ENCODE results near the gene AP3B2. TPM values are rescaled to one million over a fixed set of nuclear protein-coding genes. Genes with fewer than 3 reads are reported as not detected.

AP3B2 gene
- total and polyA plus RNA-seq, 4 donors, result 0.94 to 2.2 (median 1.2) TPM

DNA sequence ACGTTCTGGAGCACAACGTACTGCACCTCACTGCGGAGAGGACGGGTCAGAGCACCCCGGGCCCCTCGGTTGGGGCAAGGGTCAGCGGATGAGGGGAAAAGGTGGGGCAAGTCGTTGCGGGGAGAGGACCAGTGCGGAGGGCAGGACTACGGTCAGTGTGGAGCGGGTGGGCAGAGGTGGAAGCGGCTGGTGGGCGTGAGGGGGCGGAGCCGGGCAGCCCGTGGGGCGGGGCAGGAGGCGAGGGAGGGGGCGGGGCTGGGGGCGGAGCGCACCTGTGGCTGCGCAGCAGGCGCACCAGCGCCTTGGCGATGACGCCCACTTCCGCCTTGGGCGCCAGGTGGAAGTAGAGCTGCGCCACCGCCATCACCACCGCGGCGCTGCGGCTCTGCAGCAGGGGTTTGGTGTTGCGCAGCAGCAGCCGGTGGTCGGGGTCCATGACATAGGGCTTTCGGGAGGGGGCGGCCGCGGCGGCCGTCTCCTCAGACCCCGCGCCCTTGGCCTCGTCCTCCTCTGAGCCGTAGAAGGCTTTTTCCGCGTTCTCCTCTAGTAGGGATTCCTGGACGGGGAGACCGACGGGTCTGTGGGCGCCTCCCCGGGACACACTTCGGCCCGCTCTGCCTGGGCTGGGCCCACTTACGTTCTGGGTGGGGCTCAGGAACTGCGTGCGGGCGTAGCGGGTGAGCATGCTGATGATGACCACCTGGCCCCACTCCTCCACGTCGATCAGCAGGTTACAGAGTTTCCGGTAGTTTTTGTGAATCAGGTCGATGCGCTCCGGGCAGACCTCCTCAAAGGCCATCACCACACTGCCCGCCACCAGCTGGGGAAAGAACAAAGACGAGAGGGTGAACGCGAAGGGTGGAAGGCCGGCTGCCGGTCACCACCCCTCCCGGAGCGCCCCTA lies 29.2 kb downstream of the AP3B2 start:
- Histone ChIP-seq H3K36me3 (ENCODE audit: control insufficient read depth in 4 of 4, insufficient read depth in 4 of 4, low read length in 4 of 4) (no peaks in the 10 kb centered on the region), H3K9ac (ENCODE audit: insufficient read depth in 1 of 2, low read length in 2 of 2) (no peak overlapping the region), H3K4me3 (peak overlapping the region; percentile 30), H3K9me3 (ENCODE audit: control insufficient read depth in 4 of 4, insufficient read depth in 3 of 4, low read length in 3 of 4) (peaks cover 0 to 2% (median 0%) of the 10 kb centered on the region in 4 donors), H3K27ac (ENCODE audit: low read depth in 1 of 2, low read length in 1 of 2) (peak overlapping the region in 1 of 2 donors; percentile 44), H3K4me1 (ENCODE audit: control insufficient read depth in 5 of 5, insufficient read depth in 5 of 5, low read length in 5 of 5) (peaks cover 0 to 4% (median 0%) of the 10 kb centered on the region in 5 donors), H3K27me3 (ENCODE audit: control insufficient read depth in 3 of 3, insufficient read depth in 3 of 3, low read length in 2 of 3) (peaks cover 0 to 21% (median 16%) of the 10 kb centered on the region in 3 donors)
- WGBS, 2 donors, result 2 to 3% methylated on average over 66 to 74 of the region's 76 CpGs
- TF ChIP-seq, protein P1, sequence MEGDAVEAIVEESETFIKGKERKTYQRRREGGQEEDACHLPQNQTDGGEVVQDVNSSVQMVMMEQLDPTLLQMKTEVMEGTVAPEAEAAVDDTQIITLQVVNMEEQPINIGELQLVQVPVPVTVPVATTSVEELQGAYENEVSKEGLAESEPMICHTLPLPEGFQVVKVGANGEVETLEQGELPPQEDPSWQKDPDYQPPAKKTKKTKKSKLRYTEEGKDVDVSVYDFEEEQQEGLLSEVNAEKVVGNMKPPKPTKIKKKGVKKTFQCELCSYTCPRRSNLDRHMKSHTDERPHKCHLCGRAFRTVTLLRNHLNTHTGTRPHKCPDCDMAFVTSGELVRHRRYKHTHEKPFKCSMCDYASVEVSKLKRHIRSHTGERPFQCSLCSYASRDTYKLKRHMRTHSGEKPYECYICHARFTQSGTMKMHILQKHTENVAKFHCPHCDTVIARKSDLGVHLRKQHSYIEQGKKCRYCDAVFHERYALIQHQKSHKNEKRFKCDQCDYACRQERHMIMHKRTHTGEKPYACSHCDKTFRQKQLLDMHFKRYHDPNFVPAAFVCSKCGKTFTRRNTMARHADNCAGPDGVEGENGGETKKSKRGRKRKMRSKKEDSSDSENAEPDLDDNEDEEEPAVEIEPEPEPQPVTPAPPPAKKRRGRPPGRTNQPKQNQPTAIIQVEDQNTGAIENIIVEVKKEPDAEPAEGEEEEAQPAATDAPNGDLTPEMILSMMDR (IDR thresholded peaks at IDR 0.05; ENCODE audit: control extremely low read depth, extremely low read depth), result no peak
- ATAC-seq (ENCODE audit: insufficient read depth, low FRiP score), result peak; percentile 91
- DNase-seq, result peak; percentile 23 to 71 (median 60)

DNA sequence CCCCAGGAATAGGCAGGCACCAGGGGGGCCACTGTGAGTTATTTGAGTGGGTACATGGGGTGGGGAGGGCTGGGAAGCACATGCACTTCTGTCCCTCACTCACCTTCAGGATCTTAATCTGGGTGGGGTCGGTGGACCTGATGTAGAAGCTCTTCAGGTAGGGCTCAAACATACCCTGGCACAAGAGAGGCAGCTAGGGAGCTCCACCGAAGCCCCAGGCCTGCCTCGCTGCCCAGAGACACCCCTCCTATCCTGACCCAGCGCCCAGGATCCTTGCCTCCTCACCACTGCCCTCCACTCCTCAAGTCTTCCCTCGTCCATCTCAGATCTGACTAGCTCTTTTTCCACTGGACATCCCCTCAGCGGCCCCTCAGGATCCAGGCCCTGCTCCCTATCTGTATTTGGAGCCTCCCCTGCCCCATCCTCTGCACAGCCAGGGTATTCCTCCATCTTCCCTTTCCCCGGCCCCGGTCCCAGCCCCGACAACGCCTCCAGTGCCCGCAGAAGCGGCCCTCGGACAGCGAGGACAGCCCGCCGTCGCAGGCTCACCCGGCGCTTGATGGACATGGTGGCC lies 30.0 kb downstream of the AP3B2 start:
- Histone ChIP-seq H3K27ac (ENCODE audit: low read depth in 1 of 2, low read length in 1 of 2) (no peak overlapping the region), H3K9ac (ENCODE audit: insufficient read depth in 1 of 2, low read length in 2 of 2) (no peak overlapping the region), H3K4me3 (peak overlapping the region; percentile 8), H3K27me3 (ENCODE audit: control insufficient read depth in 3 of 3, insufficient read depth in 3 of 3, low read length in 2 of 3) (peaks cover 0 to 21% (median 17%) of the 10 kb centered on the region in 3 donors), H3K4me1 (ENCODE audit: control insufficient read depth in 5 of 5, insufficient read depth in 5 of 5, low read length in 5 of 5) (peaks cover 0 to 4% (median 0%) of the 10 kb centered on the region in 5 donors), H3K36me3 (ENCODE audit: control insufficient read depth in 4 of 4, insufficient read depth in 4 of 4, low read length in 4 of 4) (no peaks in the 10 kb centered on the region), H3K9me3 (ENCODE audit: control insufficient read depth in 4 of 4, insufficient read depth in 3 of 4, low read length in 3 of 4) (peaks cover 0 to 2% (median 0%) of the 10 kb centered on the region in 4 donors)
- ATAC-seq (ENCODE audit: insufficient read depth, low FRiP score), result no peak
- TF ChIP-seq, protein P1 (IDR thresholded peaks at IDR 0.05; ENCODE audit: control extremely low read depth, extremely low read depth), result no peak
- DNase-seq, result no peak
- WGBS, 2 donors, result 27 to 28% methylated on average over 19 of the region's 19 CpGs

DNA sequence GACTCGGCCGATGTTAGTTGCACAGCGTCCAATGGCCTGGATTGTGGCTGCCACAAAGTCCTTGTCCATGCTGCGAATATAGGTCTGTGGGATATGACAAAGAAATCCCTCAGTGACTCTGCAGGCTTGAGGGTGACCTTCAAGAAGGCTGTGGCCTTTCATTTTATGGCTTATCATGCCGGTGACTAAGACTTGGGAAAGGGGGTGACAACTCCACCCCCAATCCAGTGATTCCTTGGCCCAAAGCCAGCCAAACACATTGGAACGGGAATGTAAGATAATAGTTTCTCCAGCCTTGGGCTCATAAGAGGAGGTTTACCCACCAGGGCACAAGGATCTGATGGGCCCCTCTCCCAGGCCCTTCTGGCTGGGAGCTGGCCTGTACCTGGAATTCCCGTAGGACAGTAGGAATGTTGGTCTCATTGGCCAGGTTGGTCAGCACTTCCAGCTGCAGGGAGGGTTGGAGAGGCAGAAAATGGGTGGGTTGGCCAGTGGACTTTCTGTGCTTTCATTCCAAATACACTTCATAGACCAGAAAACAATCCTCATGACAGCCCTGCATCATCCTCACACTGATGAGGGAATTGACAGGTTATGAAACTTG lies 31.9 kb downstream of the AP3B2 start:
- TF ChIP-seq, protein P1 (IDR thresholded peaks at IDR 0.05; ENCODE audit: control extremely low read depth, extremely low read depth), result no peak
- peaks cover 0 to 4% (median 0%) of the 10 kb centered on the region in 5 donors for H3K4me1 ChIP-seq (ENCODE audit: control insufficient read depth in 5 of 5, insufficient read depth in 5 of 5, low read length in 5 of 5)
- H3K4me3 ChIP-seq, result no peak overlapping the region
- H3K9ac ChIP-seq (ENCODE audit: insufficient read depth in 1 of 2, low read length in 2 of 2), result no peak overlapping the region
- peaks cover 0 to 2% (median 0%) of the 10 kb centered on the region in 4 donors for H3K9me3 ChIP-seq (ENCODE audit: control insufficient read depth in 4 of 4, insufficient read depth in 3 of 4, low read length in 3 of 4)
- 83 to 91% methylated on average over 7 of the region's 7 CpGs for WGBS, 2 donors
- no peak for ATAC-seq (ENCODE audit: insufficient read depth, low FRiP score)
- no peak for DNase-seq
- H3K27me3 ChIP-seq (ENCODE audit: control insufficient read depth in 3 of 3, insufficient read depth in 3 of 3, low read length in 2 of 3), result peaks cover 0 to 21% (median 17%) of the 10 kb centered on the region in 3 donors
- no peak overlapping the region for H3K27ac ChIP-seq (ENCODE audit: low read depth in 1 of 2, low read length in 1 of 2)
- no peaks in the 10 kb centered on the region for H3K36me3 ChIP-seq (ENCODE audit: control insufficient read depth in 4 of 4, insufficient read depth in 4 of 4, low read length in 4 of 4)
